Caco-2 (cell line): Measurements from ENCODE around the gene METTL26. TPM values are rescaled to one million over a fixed set of nuclear protein-coding genes. Genes with fewer than 3 reads are reported as not detected.

Experiments used
- BruUV-seq: library from RNA; stranded (reverse); fragments of 400-500 nt; replicated peaks from 2 replicates; lab custom pipeline; 2021; lab: Mats Ljungman, UMichigan
- CTCF ChIA-PET: fragments of 300-600 bp; sonication (Branson Sonifier 250); formaldehyde crosslinking; loops from one replicate; lab custom pipeline; 2022; ENCODE audit warnings: antibody characterized with exemption; lab: Charles Lee
- POLR2A ChIA-PET: fragments of 300-600 bp; sonication (Branson Sonifier 250); formaldehyde crosslinking; loops from one replicate; lab custom pipeline; 2022; ENCODE audit warnings: antibody characterized with exemption; lab: Charles Lee
- DNase-seq, 2 experiments: peaks; one replicate each; pipeline versions ENCODE4 v3.0.0 to v3.0.0-alpha.2; 2020 to 2022
- H3K27me3 ChIP-seq: replicated peaks from 2 replicates; pipeline ENCODE4 v1.6.0; 2011; ENCODE audit warnings: low read length; ENCODE audit not compliant: control insufficient read depth, insufficient read depth
- H3K36me3 ChIP-seq: 2 replicates; pipeline ENCODE4 v1.5.1; 2011; ENCODE audit warnings: low read length; ENCODE audit not compliant: control insufficient read depth, insufficient read depth
- H3K4me1 ChIP-seq: fragments of 250-450 bp; sonication (Bioruptor Pico); 2 replicates; pipeline ENCODE4 v1.5.1; 2020; ENCODE audit warnings: mild to moderate bottlenecking
- H3K4me3 ChIP-seq: 2 replicates; pipeline ENCODE4 v1.5.1; 2011; ENCODE audit warnings: low read depth, mild to moderate bottlenecking, control low read depth, low read length
- H3K9me3 ChIP-seq: fragments of 250-450 bp; sonication (Bioruptor Pico); 2 replicates; pipeline ENCODE4 v1.5.1; 2020; ENCODE audit warnings: mild to moderate bottlenecking, moderate library complexity
- H3K27ac Mint-ChIP-seq: one replicate; pipeline ENCODE4 v1.8.0; 2022; ENCODE audit warnings: mixed read lengths; ENCODE audit not compliant: unreplicated experiment
- H3K27me3 Mint-ChIP-seq: one replicate; pipeline ENCODE4 v1.8.0; 2022; ENCODE audit warnings: mixed read lengths; ENCODE audit not compliant: insufficient read depth, unreplicated experiment
- H3K36me3 Mint-ChIP-seq: one replicate; pipeline ENCODE4 v1.8.0; 2022; ENCODE audit warnings: mild to moderate bottlenecking, mixed read lengths; ENCODE audit not compliant: insufficient read depth, unreplicated experiment
- H3K4me1 Mint-ChIP-seq: one replicate; pipeline ENCODE4 v1.8.0; 2022; ENCODE audit warnings: low read depth, mixed read lengths; ENCODE audit not compliant: unreplicated experiment
- H3K4me3 Mint-ChIP-seq: one replicate; pipeline ENCODE4 v1.8.0; 2022; ENCODE audit warnings: mild to moderate bottlenecking, moderate library complexity, mixed read lengths; ENCODE audit not compliant: unreplicated experiment
- H3K9me3 Mint-ChIP-seq: one replicate; pipeline ENCODE4 v1.8.0; 2022; ENCODE audit warnings: mixed read lengths; ENCODE audit not compliant: unreplicated experiment
- intact Hi-C: fragments of 100-400 bp; cut with micrococcal nuclease; formaldehyde crosslinking; loops from one replicate; pipeline ENCODE4 v1.10.0; 2022; ENCODE audit not compliant: unreplicated experiment
- total RNA-seq: library from RNA; stranded (reverse); gene quantifications from 2 replicates; pipeline ENCODE4 v1.2.3, GENCODE V29; 2022
- TF ChIP-seq, protein P1 (sequence below), 2 experiments: fragments of 200-600 bp in 1 of 2; IDR thresholded peaks; 1 replicate in 1 of 2; 2 replicates in 1 of 2; pipeline versions ENCODE4 v1.5.1 to v1.8.0; 2011 to 2022; ENCODE audit warnings: antibody characterized with exemption in 1 of 2, control low read depth in 1 of 2, inconsistent platforms in 1 of 2, low read depth in 1 of 2, low read length in 1 of 2, mild to moderate bottlenecking in 1 of 2, moderate library complexity in 1 of 2; ENCODE audit not compliant: insufficient read depth in 1 of 2, severe bottlenecking in 1 of 2, unreplicated experiment in 1 of 2

The METTL26 gene
- total RNA-seq, 1 experiment from 2014 or later: 67.4 TPM

DNA sequence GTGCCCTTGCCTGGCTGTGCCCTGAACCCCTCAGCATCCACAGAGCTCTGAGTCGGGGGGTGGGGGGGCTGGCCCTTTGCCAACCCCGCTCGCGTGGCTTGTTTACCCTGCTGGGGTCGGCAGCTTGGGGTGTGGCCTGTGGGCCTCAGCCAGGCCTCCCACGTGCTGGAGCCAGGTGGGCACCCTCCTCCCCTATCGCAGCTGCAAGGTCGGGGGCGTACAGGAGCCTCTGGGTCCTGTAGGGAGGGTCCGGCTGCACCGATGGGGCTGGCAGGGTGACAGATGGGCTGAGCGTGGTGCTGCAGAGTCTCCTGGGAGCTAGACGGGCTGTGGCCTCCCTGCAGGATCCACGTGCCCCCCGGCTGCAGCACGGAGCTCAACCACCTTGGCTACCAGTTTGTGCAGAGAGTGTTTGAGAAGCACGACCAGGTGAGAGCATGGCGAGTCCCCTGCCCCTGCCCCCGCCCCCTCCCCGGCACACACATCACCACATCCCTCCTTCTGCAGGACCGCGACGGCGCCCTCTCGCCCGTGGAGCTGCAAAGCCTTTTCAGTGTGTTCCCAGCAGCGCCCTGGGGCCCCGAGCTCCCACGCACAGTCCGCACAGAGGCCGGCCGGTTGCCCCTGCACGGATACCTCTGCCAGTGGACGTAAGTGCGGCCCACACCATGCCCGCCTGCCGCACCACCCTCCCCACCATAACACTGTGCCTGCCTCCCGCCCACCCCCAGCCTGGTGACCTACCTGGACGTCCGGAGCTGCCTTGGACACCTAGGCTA is 35.4 kb upstream of the METTL26 start:
- no peaks in the 10 kb centered on the region for H3K9me3 Mint-ChIP-seq
- peaks cover 17% of the 10 kb centered on the region for H3K36me3 Mint-ChIP-seq
- BruUV-seq: no TSS peak
- H3K4me1 ChIP-seq: no peaks in the 10 kb centered on the region; the same call in 1 of the 2 replicates
- no peak overlapping the region for H3K4me3 ChIP-seq
- H3K27me3 ChIP-seq: no peaks in the 10 kb centered on the region
- DNase-seq: no peak
- H3K4me3 Mint-ChIP-seq: peak overlapping the region; percentile 40
- no peaks in the 10 kb centered on the region for H3K4me1 Mint-ChIP-seq
- ChIA-PET POLR2A (no interaction called here), CTCF (interaction anchor here (0.6 kb wide), 1 partner anchor 9 kb away, joined by 5 read pairs; the partner anchor contains the start of gene STUB1)
- H3K9me3 ChIP-seq: no peaks in the 10 kb centered on the region
- no peak overlapping the region for H3K27ac Mint-ChIP-seq
- intact Hi-C loops: no loop called here
- no peaks in the 10 kb centered on the region for H3K27me3 Mint-ChIP-seq
- H3K36me3 ChIP-seq: peaks cover 5% of the 10 kb centered on the region
- TF ChIP-seq, protein P1, sequence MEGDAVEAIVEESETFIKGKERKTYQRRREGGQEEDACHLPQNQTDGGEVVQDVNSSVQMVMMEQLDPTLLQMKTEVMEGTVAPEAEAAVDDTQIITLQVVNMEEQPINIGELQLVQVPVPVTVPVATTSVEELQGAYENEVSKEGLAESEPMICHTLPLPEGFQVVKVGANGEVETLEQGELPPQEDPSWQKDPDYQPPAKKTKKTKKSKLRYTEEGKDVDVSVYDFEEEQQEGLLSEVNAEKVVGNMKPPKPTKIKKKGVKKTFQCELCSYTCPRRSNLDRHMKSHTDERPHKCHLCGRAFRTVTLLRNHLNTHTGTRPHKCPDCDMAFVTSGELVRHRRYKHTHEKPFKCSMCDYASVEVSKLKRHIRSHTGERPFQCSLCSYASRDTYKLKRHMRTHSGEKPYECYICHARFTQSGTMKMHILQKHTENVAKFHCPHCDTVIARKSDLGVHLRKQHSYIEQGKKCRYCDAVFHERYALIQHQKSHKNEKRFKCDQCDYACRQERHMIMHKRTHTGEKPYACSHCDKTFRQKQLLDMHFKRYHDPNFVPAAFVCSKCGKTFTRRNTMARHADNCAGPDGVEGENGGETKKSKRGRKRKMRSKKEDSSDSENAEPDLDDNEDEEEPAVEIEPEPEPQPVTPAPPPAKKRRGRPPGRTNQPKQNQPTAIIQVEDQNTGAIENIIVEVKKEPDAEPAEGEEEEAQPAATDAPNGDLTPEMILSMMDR (IDR thresholded peaks at IDR 0.05; ENCODE audit: insufficient read depth in 1 of 2, low read depth in 1 of 2, low read length in 1 of 2, severe bottlenecking in 1 of 2, unreplicated experiment in 1 of 2): no peak

DNA sequence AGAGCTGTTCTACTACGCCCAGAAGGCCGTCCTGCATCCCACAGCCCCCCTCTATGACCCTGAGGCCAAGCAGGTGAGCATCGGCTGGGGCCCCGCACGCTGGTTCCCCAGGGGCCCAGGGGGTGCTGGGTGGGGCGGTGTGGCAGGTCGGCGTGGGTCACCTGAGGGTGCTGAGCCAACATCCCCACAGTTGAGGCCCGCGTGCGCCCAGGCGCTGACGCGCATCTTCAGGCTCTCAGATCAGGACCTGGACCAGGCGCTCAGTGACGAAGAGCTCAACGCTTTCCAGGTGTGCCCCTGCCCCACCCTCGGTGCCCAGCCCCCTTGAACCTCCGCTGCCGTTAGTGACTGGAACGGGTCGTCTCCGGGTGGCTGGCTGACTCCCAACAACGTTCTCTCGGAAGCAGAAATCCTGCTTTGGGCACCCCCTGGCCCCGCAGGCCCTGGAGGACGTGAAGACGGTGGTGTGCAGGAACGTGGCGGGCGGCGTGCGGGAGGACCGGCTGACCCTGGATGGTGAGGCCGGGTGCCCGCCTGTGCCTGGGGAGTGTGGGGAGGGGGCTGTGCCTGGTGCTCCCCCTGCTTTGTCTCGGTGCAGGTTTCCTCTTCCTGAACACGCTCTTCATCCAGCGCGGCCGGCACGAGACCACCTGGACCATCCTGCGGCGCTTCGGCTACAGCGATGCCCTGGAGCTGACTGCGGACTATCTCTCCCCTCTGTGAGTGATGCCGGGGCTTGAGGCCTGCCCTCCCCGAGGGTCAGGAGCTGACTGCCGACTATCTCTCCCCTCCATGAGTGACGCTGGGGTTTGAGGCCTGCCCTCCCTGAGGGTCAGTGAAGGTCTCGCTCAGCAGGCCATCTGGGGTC is 34.6 kb upstream of the METTL26 start:
- Mint-ChIP-seq H3K9me3 (no peaks in the 10 kb centered on the region), H3K36me3 (peaks cover 17% of the 10 kb centered on the region), H3K27me3 (no peaks in the 10 kb centered on the region), H3K27ac (no peak overlapping the region), H3K4me3 (peak overlapping the region; percentile 40), H3K4me1 (no peaks in the 10 kb centered on the region)
- Histone ChIP-seq H3K4me3 (no peak overlapping the region), H3K9me3 (no peaks in the 10 kb centered on the region), H3K27me3 (no peaks in the 10 kb centered on the region), H3K4me1 (no peaks in the 10 kb centered on the region; the same call in 1 of the 2 replicates), H3K36me3 (peaks cover 5% of the 10 kb centered on the region)
- BruUV-seq: TSS peak; percentile 4
- intact Hi-C loops: no loop called here
- TF ChIP-seq, protein P1 (IDR thresholded peaks at IDR 0.05; ENCODE audit: insufficient read depth in 1 of 2, low read depth in 1 of 2, low read length in 1 of 2, severe bottlenecking in 1 of 2, unreplicated experiment in 1 of 2): no peak
- DNase-seq: no peak
- CTCF ChIA-PET: interaction anchor here (0.6 kb wide), 1 partner anchor 10 kb away, joined by 5 read pairs; the partner anchor contains the start of gene STUB1
- POLR2A ChIA-PET: no interaction called here

DNA sequence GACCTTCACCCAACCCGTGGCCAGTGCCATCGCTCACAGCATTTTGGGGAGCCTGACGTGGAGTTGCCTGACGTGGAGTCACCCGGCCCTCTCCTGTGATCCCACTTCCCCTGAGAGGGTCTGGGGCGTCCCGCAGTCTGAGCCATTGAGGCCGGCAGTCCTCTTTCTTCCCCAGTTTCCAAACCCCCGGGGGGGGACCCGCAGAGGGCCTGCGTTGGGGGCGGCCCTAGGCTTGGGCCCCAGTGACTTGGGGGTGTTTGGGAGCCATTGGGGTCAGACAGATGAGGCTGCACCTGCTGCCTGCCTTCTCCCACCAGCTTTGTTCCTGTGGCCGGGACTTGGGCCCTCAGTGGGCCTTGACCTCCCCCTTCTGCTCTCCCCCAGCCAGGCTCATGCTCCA is 33.6 kb upstream of the METTL26 start:
- Histone ChIP-seq H3K4me3 (no peak overlapping the region), H3K27me3 (no peaks in the 10 kb centered on the region), H3K36me3 (peaks cover 5% of the 10 kb centered on the region), H3K9me3 (no peaks in the 10 kb centered on the region), H3K4me1 (no peaks in the 10 kb centered on the region; the same call in 1 of the 2 replicates)
- Mint-ChIP-seq H3K4me1 (no peaks in the 10 kb centered on the region), H3K9me3 (no peaks in the 10 kb centered on the region), H3K36me3 (peaks cover 9% of the 10 kb centered on the region), H3K27me3 (no peaks in the 10 kb centered on the region), H3K27ac (no peak overlapping the region), H3K4me3 (no peak overlapping the region)
- ChIA-PET CTCF (no interaction called here), POLR2A (no interaction called here)
- DNase-seq: no peak
- no TSS peak for BruUV-seq
- TF ChIP-seq, protein P1 (IDR thresholded peaks at IDR 0.05; ENCODE audit: insufficient read depth in 1 of 2, low read depth in 1 of 2, low read length in 1 of 2, severe bottlenecking in 1 of 2, unreplicated experiment in 1 of 2): no peak
- intact Hi-C loops: no loop called here
